ENCODE results near the gene TH. TPM values are rescaled to one million over a fixed set of nuclear protein-coding genes. Genes with fewer than 3 reads are reported as not detected.

TH gene
- total RNA-seq, 3 donors from 2014 or later, result not detected

DNA sequence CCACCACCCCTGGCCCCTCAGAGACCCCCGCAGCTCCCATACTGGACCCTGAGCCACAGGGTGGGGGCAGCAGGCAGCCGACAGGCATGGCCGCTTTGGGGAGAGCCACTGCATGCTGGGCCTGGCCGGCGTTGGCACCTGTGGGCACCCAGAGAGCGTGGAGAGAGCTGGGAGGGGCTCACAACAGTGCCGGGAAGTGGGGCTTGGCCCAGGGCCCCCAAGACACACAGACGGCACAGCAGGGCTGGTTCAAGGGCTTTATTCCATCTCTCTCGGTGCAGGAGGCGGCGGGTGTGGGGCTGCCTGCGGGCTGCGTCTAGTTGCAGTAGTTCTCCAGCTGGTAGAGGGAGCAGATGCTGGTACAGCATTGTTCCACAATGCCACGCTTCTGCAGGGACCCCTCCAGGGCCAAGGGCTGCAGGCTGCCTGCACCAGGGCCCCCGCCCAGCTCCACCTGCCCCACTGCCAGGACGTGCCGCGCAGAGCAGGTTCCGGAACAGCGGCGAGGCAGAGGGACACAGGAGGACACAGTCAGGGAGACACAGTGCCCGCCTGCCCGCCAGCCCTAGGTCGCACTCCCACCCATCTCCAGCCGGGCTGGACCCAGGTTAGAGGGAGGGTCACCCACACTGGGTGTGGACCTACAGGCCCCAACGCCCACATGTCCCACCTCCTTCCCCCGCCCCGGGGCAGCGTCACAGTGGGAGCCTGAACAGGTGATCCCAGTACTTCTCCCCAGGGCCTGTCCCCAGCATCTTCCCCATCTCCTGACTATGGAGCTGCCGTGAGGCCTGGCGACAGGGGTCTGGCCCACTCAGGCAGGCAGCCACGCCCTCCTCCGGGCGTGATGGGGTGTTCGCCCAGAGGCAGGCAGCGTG, 11.8 kb downstream of the TH start:
- Histone ChIP-seq H3K4me1 (no peaks in the 10 kb centered on the region), H3K9me3 (no peaks in the 10 kb centered on the region), H3K27me3 (peaks cover 0 to 49% of the 10 kb centered on the region in 2 donors), H3K4me3 (no peak overlapping the region), H3K36me3 (no peaks in the 10 kb centered on the region), H3K27ac (no peak overlapping the region)
- DNase-seq (ENCODE audit: low spot score in 2 of 2), result no peak
- intact Hi-C loops (cut with DNase I; ENCODE audit: low total_unique reads), result loop anchor here (5.0 to 10.0 kb wide), 2 partner anchors 325 to 467 kb away; partner anchors contain the start of genes SYT8 and TNNI2
- no peak for TF ChIP-seq POLR2AphosphoS5 (IDR thresholded peaks at IDR 0.05)
- TF ChIP-seq CTCF (IDR thresholded peaks at IDR 0.05), result no peak

GRCh38 chr11:2158966-2159365, 12.6 kb downstream of the TH start:
- H3K27me3 ChIP-seq, result peaks cover 0 to 47% of the 10 kb centered on the region in 2 donors
- TF ChIP-seq POLR2A (IDR thresholded peaks at IDR 0.05) (no peak), CTCF (IDR thresholded peaks at IDR 0.05) (no peak), POLR2AphosphoS5 (IDR thresholded peaks at IDR 0.05) (no peak)
- no peaks in the 10 kb centered on the region for H3K9me3 ChIP-seq
- no peaks in the 10 kb centered on the region for H3K4me1 ChIP-seq
- no peaks in the 10 kb centered on the region for H3K36me3 ChIP-seq
- no peak overlapping the region for H3K4me3 ChIP-seq
- no peak overlapping the region for H3K27ac ChIP-seq
- intact Hi-C loops (cut with DNase I; ENCODE audit: low total_unique reads), result loop anchor here (5.0 to 10.0 kb wide), 2 partner anchors 324 to 467 kb away; partner anchors contain the start of genes SYT8 and TNNI2
- no peak for DNase-seq (ENCODE audit: low spot score in 2 of 2)

- Histone ChIP-seq H3K27ac (no peak overlapping the region), H3K4me1 (no peaks in the 10 kb centered on the region), H3K36me3 (no peaks in the 10 kb centered on the region), H3K27me3 (peaks cover 0 to 47% of the 10 kb centered on the region in 2 donors), H3K4me3 (no peak overlapping the region), H3K9me3 (no peaks in the 10 kb centered on the region)
- TF ChIP-seq POLR2A (IDR thresholded peaks at IDR 0.05) (no peak), POLR2AphosphoS5 (IDR thresholded peaks at IDR 0.05) (no peak), CTCF (IDR thresholded peaks at IDR 0.05) (no peak)
- DNase-seq (ENCODE audit: low spot score in 2 of 2), result no peak
- intact Hi-C loops (cut with DNase I; ENCODE audit: low total_unique reads), result loop anchor here (5.0 to 10.0 kb wide), 2 partner anchors 324 to 466 kb away; partner anchors contain the start of genes SYT8 and TNNI2
Observed at GRCh38 chr11:2158296-2158737, 13.3 kb downstream of the TH start.

DNA sequence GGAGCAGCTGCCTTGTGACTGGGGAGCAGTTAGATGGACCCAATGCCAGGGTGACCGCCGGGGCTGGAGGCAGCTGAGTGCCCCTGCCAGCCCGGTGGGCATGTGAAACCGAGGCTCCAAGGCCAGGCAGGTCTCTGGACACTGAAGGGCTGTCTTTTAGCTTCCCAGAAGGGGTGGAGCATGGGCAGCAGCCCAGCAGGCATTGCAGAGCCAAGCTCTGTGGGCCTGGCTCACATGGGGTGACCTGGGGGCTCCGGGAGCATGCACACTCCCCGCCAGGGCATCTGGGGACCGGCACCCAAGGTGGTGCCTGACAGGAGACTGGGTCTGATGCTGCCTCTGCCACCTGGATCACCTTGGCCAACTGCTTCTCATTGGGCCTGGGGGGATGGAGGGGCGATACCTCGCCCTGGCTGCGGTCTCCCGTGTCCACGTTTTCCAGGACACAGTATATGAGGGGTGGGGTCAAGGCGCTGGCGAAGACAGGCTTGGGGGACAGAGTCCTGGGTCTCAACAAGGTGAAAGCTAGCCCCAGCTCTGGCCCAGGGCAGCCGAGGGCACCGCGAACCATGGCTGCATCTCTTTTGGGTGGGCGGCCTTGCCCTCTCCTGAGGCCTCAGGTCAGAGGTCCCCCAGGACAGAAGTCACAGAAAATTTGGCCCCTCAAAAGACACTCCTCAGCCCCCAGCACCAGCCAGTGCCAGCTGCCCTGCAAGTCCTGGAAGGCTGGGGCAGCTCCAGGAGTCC, 14.1 kb downstream of the TH start:
- no peaks in the 10 kb centered on the region for H3K36me3 ChIP-seq
- H3K4me1 ChIP-seq, result no peaks in the 10 kb centered on the region
- H3K9me3 ChIP-seq, result no peaks in the 10 kb centered on the region
- no peak overlapping the region for H3K27ac ChIP-seq
- intact Hi-C loops (cut with DNase I; ENCODE audit: low total_unique reads), result loop anchor here (5.0 to 10.0 kb wide), 2 partner anchors 323 to 465 kb away; partner anchors contain the start of genes SYT8 and TNNI2
- TF ChIP-seq CTCF (IDR thresholded peaks at IDR 0.05), result no peak
- no peak for TF ChIP-seq POLR2AphosphoS5 (IDR thresholded peaks at IDR 0.05)
- no peak for TF ChIP-seq POLR2A (IDR thresholded peaks at IDR 0.05)
- H3K4me3 ChIP-seq, result no peak overlapping the region
- peaks cover 0 to 42% of the 10 kb centered on the region in 2 donors for H3K27me3 ChIP-seq
- DNase-seq (ENCODE audit: low spot score in 2 of 2), result no peak

All from breast epithelium (tissue), 4 donors.